OCI-LY1 (cell line): Measurements from ENCODE around the gene PEX10.

Experiments
- CTCF ChIP-seq: fragments of 200-600 bp; sonication (generic), shearing (Covaris generic); IDR thresholded peaks from 2 replicates; pipeline ENCODE4 v1.5.1; 2017; ENCODE audit warnings: mild to moderate bottlenecking, antibody characterized with exemption, low read length, moderate library complexity, mixed read lengths
- EZH2 ChIP-seq: fragments of 200-600 bp; sonication (generic), shearing (Covaris generic); IDR thresholded peaks from 2 replicates; pipeline ENCODE4 v1.8.0; 2017; ENCODE audit warnings: borderline replicate concordance, mixed run types, mild to moderate bottlenecking, antibody characterized with exemption, low read length, moderate library complexity, mixed read lengths

- TF ChIP-seq EZH2 (no peak), CTCF (no peak)
These were observed 37.5 kb upstream of the PEX10 start for GRCh38 chr1:2449636-2450454.
